AG09309 (cell line): ENCODE data around the gene GLIS2.
"Not testable (repeated sequence)": the region's sequence is repeated elsewhere in the genome, so short reads cannot be mapped to it uniquely, and the experiment has no call there.

Experiments used
- DNase-seq: peaks from one replicate; pipeline ENCODE4 v3.0.0-alpha.2; 2010; ENCODE audit warnings: low read depth
- H3K4me3 ChIP-seq: 2 replicates; pipeline ENCODE4 v1.5.1; 2011; ENCODE audit warnings: mild to moderate bottlenecking, low read depth, low read length, moderate library complexity; ENCODE audit not compliant: control insufficient read depth
- TF ChIP-seq, protein P1 (sequence below): IDR thresholded peaks from 2 replicates; pipeline ENCODE4 v1.5.1; 2011; ENCODE audit warnings: mild to moderate bottlenecking, low read depth, low read length, inconsistent platforms; ENCODE audit not compliant: insufficient read depth, control insufficient read depth; ENCODE audit errors: missing control alignments

Gene GLIS2

DNA sequence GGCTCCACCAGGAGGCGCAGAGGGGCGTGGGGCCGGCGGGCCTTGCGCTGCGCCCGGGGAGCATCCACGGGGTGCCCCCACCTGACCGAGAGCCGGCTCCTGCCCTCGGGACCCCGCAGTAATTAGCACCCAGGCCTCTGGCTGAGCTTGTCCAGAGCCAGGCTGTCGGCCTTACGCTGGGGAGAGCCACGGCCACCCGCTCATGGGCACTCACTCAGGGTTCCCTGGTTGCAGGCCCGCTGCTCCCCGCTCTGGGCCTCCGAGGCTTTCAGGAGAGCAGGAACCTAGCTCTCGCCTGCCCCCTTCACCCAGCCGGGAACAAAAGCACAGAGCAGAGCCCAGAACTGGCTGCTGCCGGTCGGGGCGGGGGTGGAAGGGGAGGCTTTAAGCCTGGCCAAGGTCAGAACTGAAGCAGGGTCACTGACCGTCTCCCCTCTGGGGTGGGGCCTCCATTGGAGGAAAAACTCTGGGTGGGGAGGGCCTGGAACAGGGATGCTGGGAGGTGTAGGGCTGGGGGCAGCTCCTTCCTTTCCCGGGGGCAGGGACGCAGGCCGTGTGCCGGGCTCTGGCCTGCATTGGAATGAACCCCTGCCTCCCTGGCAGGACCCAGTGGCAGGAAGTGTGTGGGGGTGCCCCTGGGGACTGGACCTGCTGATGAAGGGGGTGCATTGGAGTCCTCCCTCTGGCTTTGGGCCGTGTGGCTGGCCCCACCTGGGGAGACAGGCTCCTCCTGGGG, 12.3 kb downstream of the GLIS2 start:
- peak overlapping the region; percentile 15 for H3K4me3 ChIP-seq
- TF ChIP-seq, protein P1, sequence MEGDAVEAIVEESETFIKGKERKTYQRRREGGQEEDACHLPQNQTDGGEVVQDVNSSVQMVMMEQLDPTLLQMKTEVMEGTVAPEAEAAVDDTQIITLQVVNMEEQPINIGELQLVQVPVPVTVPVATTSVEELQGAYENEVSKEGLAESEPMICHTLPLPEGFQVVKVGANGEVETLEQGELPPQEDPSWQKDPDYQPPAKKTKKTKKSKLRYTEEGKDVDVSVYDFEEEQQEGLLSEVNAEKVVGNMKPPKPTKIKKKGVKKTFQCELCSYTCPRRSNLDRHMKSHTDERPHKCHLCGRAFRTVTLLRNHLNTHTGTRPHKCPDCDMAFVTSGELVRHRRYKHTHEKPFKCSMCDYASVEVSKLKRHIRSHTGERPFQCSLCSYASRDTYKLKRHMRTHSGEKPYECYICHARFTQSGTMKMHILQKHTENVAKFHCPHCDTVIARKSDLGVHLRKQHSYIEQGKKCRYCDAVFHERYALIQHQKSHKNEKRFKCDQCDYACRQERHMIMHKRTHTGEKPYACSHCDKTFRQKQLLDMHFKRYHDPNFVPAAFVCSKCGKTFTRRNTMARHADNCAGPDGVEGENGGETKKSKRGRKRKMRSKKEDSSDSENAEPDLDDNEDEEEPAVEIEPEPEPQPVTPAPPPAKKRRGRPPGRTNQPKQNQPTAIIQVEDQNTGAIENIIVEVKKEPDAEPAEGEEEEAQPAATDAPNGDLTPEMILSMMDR = peak; percentile 62
- DNase-seq = no peak

DNA sequence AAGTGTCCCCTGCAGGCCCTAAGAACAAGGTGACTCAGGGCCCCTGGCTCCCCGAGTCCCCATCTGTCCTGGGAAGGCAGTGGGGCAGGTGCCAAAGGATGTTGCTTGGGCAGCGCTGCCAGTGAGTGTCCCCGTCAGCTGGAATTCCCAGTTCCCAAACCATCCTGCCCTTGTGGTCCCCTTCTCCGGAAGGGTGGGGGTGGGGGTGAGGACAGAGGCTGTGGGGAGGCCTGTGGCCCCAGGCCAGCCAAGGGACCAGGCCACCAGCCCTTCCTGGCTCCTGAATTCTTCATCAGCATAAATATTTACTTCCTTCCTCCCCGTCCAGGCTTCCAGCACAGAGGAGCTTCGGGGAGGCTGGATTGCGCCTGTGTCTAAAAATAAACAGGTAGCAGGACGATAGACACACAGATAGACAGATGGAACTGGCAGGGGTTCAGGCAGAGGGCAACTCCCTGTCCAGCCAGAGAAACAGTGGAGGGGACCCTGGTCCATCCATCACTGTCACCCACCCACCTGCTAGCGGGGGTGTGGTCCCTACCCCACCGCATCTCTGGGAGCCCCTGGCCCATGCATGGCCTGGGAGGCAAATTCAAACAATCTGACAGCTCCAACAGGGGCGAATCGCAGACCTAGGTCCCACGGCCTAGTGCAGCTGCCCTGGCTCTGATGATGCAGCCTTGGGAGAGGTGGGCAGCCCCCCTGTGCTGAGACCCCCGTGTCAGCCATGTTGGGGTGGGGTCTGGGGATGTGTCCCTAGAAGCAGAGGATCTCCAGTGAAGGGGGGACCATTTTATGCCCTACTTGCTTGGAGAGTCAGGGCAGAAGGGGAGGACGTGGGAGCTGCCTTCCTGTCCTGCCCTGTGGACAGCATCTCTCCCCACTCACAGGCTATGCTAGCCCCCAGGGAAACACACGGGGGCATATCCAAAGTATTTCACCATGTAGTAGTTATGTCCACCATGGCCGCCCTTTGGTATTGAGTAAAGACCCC, 13.2 kb downstream of the GLIS2 start:
- no peak overlapping the region for H3K4me3 ChIP-seq
- TF ChIP-seq, protein P1 = no peak
- DNase-seq = no peak

DNA sequence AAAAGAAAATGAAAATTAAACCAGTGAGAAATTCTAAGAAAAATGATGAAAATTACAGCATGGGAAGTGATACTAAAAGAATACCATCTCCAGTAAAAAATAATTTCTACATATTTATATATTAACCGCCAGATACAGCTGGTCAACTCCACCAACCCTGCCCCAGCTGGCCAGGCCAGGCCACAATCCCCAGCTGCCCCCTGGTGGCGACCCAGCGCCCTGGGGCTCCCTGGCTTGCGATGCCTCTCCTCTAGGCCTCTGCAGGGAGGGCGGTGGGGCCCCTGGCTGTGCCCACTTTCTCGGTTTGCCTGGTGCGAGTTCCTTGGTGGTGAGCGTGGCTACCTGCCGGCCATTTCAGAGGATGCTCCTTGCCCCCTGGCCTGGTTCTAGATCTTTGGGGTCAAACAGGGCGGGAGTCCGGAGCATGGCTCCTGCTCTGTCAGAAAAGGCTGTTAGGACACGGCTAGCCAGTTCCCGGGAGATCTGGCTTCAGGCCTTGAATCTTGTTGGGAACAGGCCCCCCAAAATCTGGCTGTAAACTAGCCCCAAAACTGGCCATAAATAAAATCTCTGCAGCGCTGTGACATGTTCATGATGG, 14.5 kb downstream of the GLIS2 start:
- TF ChIP-seq, protein P1 = peak; percentile 99

DNA sequence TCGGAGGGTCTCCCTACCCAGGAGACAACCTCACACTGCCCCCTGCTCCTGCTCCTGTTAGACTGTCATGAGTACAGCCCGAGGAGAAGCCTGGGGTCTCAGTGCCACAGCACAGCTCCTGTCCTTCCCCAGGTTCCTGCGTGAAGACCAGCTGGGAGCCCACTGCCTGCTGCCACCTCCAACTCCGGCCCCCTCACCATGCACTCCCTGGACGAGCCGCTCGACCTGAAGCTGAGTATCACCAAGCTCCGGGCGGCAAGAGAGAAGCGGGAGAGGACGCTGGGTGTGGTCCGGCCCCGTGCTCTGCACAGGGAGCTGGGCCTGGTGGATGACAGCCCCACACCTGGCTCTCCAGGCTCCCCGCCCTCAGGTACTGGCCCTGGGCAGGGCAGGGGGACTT, 16.2 kb downstream of the GLIS2 start:
- no peak for DNase-seq
- TF ChIP-seq, protein P1 = no peak
- H3K4me3 ChIP-seq = no peak overlapping the region

More for the DNA sequence above, 14.5 kb downstream of the GLIS2 start:
- H3K4me3 ChIP-seq = no peak overlapping the region
- DNase-seq = no peak

DNA sequence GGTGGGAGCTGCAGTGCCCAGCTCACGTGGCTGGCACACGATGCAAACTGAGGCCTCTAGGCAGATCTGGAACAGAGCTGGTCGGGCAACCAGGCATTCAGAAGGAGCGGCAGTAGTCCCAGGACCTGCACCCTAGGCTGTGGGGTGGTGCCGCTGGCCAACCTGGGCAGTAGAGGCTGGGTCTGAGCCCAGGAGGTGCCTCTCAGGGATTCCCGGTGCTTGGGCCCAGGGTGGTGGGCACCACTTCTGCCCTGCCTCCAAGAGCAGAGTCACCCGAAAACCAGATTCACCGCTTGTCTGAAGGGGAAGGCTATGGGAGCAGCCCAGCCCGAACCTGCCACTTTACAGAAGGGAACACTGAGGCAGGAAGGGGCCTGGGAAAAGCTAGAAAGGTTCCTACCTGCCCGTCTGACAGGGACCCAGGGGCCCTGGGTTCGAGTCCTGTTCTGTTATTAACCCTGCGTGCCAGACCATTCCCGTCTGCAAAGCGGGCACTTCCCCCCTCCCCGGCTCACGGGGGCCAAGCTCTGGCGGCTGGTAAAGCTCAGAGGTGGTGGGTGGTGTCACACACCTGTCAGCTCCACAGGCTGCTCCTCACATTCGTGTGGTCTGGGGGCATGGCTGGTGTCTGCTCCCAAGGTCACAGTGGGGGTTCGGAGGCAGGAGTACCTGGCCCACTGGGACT, 16.9 kb downstream of the GLIS2 start:
- DNase-seq = no peak
- TF ChIP-seq, protein P1 = no peak
- H3K4me3 ChIP-seq = no peak overlapping the region

DNA sequence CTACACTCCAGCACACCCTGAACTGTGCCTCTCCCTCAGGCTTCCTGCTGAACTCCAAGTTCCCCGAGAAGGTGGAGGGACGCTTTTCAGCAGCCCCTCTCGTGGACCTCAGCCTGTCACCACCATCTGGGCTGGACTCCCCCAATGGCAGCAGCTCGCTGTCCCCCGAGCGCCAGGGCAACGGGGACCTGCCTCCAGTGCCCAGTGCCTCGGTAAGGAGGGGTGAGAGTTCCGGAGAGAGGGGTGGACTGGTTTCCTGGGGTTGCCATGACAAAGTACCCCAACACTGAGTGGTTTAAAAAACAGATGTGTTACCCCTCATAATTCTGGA, 17.4 kb downstream of the GLIS2 start:
- TF ChIP-seq, protein P1 = no peak
- no peak overlapping the region for H3K4me3 ChIP-seq
- no peak for DNase-seq

DNA sequence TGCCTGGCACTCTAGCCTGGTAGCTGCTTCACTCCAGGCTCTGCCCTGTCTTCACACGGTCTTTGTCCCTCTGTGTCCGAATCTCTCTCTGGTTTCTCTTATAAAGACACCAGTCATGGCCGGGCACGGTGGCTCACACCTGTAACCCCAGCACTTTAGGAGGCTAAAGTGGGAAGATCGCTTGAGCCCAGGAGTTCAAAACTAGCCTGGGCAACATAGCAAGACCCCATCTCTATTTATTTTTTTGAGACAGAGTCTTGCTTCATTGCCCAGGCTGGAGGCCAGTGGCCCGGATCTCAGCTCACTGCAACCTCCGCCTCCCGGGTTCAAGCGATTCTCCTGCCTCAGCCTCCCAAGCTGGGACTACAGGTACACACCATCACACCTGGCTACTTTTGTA, 17.8 kb downstream of the GLIS2 start:
- DNase-seq, H3K4me3 ChIP-seq: not testable (repeated sequence)
